Neural cell (in vitro differentiated cells): ENCODE data around the gene MYL12A. TPM values are rescaled to one million over a fixed set of nuclear protein-coding genes. Genes with fewer than 3 reads are reported as not detected.
"Not testable (repeated sequence)": the region's sequence is repeated elsewhere in the genome, so short reads cannot be mapped to it uniquely, and the experiment has no call there.

Source experiments
- H2AFZ ChIP-seq: fragments of 200-600, 300-800 bp; sonication (generic), shearing (Covaris generic); 2 replicates; pipeline ENCODE4 v1.6.0; 2014; ENCODE audit warnings: low read depth, mild to moderate bottlenecking, antibody characterized with exemption, low read length, moderate library complexity
- H3F3A ChIP-seq: fragments of 200-600 bp; shearing (Covaris generic); 2 replicates; pipeline ENCODE4 v1.6.1; 2016; ENCODE audit warnings: mild to moderate bottlenecking, moderate library complexity, mixed read lengths, antibody characterized with exemption, low read length; ENCODE audit not compliant: insufficient read depth, poor library complexity, severe bottlenecking
- H3K27ac ChIP-seq: fragments of 200-600, 300-800 bp; sonication (generic), shearing (Covaris generic); 2 replicates; pipeline ENCODE4 v1.5.1; 2014; ENCODE audit warnings: mild to moderate bottlenecking, low read length, moderate library complexity
- H3K27me3 ChIP-seq: fragments of 300-800, 200-600 bp; sonication (generic), shearing (Covaris generic); 2 replicates; pipeline ENCODE4 v1.6.0; 2014; ENCODE audit warnings: mild to moderate bottlenecking, low read depth, low read length, moderate library complexity; ENCODE audit not compliant: insufficient read depth
- H3K36me3 ChIP-seq: fragments of 300-800, 200-600 bp; sonication (generic), shearing (Covaris generic); 2 replicates; pipeline ENCODE4 v1.5.1; 2014; ENCODE audit warnings: mild to moderate bottlenecking, antibody characterized with exemption, low read length, moderate library complexity; ENCODE audit not compliant: insufficient read depth
- H3K4me2 ChIP-seq: fragments of 300-800, 200-600 bp; sonication (generic), shearing (Covaris generic); 2 replicates; pipeline ENCODE4 v1.6.0; 2014; ENCODE audit warnings: mild to moderate bottlenecking, low read length
- H3K4me3 ChIP-seq: fragments of 300-800, 200-600 bp; sonication (generic), shearing (Covaris generic); 2 replicates; pipeline ENCODE4 v1.5.1; 2014; ENCODE audit warnings: mild to moderate bottlenecking, low read length, moderate library complexity
- H3K79me2 ChIP-seq: fragments of 200-600 bp; shearing (Covaris generic); replicated peaks from 2 replicates; pipeline ENCODE4 v1.6.0; 2014; ENCODE audit warnings: mild to moderate bottlenecking, low read length, moderate library complexity; ENCODE audit not compliant: insufficient read depth
- H3K9ac ChIP-seq: fragments of 300-800, 200-600 bp; sonication (generic), shearing (Covaris generic); 2 replicates; pipeline ENCODE4 v1.6.1; 2016; ENCODE audit warnings: mild to moderate bottlenecking, low read length, mixed read lengths
- H3K9me2 ChIP-seq: fragments of 200-600 bp; shearing (Covaris generic); 2 replicates; pipeline ENCODE4 v1.6.1; 2016; ENCODE audit warnings: mild to moderate bottlenecking, low read length, mixed read lengths; ENCODE audit not compliant: insufficient read depth
- H3K9me3 ChIP-seq: fragments of 200-600, 300-800 bp; sonication (generic), shearing (Covaris generic); 2 replicates; pipeline ENCODE4 v1.6.1; 2016; ENCODE audit warnings: mild to moderate bottlenecking, mixed run types, low read length, moderate library complexity, mixed read lengths
- H4K20me1 ChIP-seq: fragments of 200-600 bp; shearing (Covaris generic); 2 replicates; pipeline ENCODE4 v1.6.1; 2016; ENCODE audit warnings: mild to moderate bottlenecking, mixed run types; ENCODE audit not compliant: insufficient read depth
- CTCF ChIP-seq: fragments of 450-650 bp; IDR thresholded peaks from 2 replicates; pipeline ENCODE4 v1.5.1; 2014; ENCODE audit warnings: antibody characterized with exemption, mild to moderate bottlenecking, moderate library complexity; ENCODE audit not compliant: poor library complexity, severe bottlenecking
- EP300 ChIP-seq: fragments of 450-650 bp; conservative IDR thresholded peaks from 2 replicates; pipeline ENCODE4 v1.6.1; 2014; ENCODE audit warnings: antibody characterized with exemption, mild to moderate bottlenecking, moderate library complexity; ENCODE audit not compliant: poor library complexity, severe bottlenecking
- EZH2 ChIP-seq: fragments of 200-600, 300-800 bp; shearing (Covaris generic), sonication (generic); IDR thresholded peaks from 2 replicates; pipeline ENCODE4 v1.6.1; 2014; ENCODE audit warnings: antibody characterized with exemption, low read length, borderline replicate concordance, mild to moderate bottlenecking; ENCODE audit not compliant: insufficient read depth, poor library complexity, severe bottlenecking
- MXI1 ChIP-seq: fragments of 450-650 bp; conservative IDR thresholded peaks from 2 replicates; pipeline ENCODE4 v1.6.1; 2014; ENCODE audit warnings: antibody characterized with exemption, mild to moderate bottlenecking; ENCODE audit not compliant: poor library complexity, severe bottlenecking
- POLR2AphosphoS5 ChIP-seq: IDR thresholded peaks from 2 replicates; pipeline ENCODE4 v1.6.1; 2012
- RAD21 ChIP-seq: fragments of 450-650 bp; conservative IDR thresholded peaks from 2 replicates; pipeline ENCODE4 v1.6.1; 2014; ENCODE audit warnings: antibody characterized with exemption, mild to moderate bottlenecking, moderate library complexity
- REST ChIP-seq: IDR thresholded peaks from 2 replicates; pipeline ENCODE4 v1.6.1; 2012; ENCODE audit warnings: borderline replicate concordance
- SMC3 ChIP-seq: fragments of 450-650 bp; conservative IDR thresholded peaks from 2 replicates; pipeline ENCODE4 v1.6.1; 2014; ENCODE audit warnings: antibody characterized with exemption, mild to moderate bottlenecking, moderate library complexity; ENCODE audit not compliant: poor library complexity
- TAF1 ChIP-seq: IDR thresholded peaks from 2 replicates; pipeline ENCODE4 v1.6.1; 2012; ENCODE audit warnings: low read depth
- polyA plus RNA-seq: library from polyadenylated mRNA; depleted of rRNA; stranded (reverse); fragments of >200 nt; gene quantifications from 2 replicates; pipeline ENCODE4 v1.2.3, GENCODE V29; 2014

MYL12A gene
- polyA plus RNA-seq, 1 donor from 2014 or later = 62.7 TPM

GRCh38 chr18:3273042-3273441 is 25.4 kb downstream of the MYL12A start:
- Histone ChIP-seq H3K27me3 (no peaks in the 10 kb centered on the region), H3K9ac (no peak overlapping the region), H2AFZ (no peak overlapping the region), H3K79me2 (peaks cover 41% of the 10 kb centered on the region), H4K20me1 (no peaks in the 10 kb centered on the region), H3K27ac (no peak overlapping the region), H3K4me3 (no peak overlapping the region), H3K9me3 (no peaks in the 10 kb centered on the region), H3K36me3 (no peaks in the 10 kb centered on the region), H3K4me2 (no peak overlapping the region), H3K9me2 (no peaks in the 10 kb centered on the region), H3F3A (no peaks in the 10 kb centered on the region)
- TF ChIP-seq MXI1 (no peak), EZH2 (no peak), RAD21 (no peak), REST (no peak), EP300 (no peak), CTCF (no peak), TAF1 (no peak), POLR2AphosphoS5 (no peak), SMC3 (no peak)

GRCh38 chr18:3277643-3278213 is 30.1 kb downstream of the MYL12A start:
- not testable (repeated sequence) for H3K9me3 ChIP-seq, H3K27me3 ChIP-seq, H3K36me3 ChIP-seq, H3K27ac ChIP-seq, H3K4me3 ChIP-seq, H3K4me2 ChIP-seq, H3K79me2 ChIP-seq, H3K9ac ChIP-seq, H3F3A ChIP-seq, H2AFZ ChIP-seq, H4K20me1 ChIP-seq, H3K9me2 ChIP-seq
